ENCODE results near the gene TTC28.

Gene TTC28

GRCh38 chr22:27982106-27982505 is 697.5 kb downstream of the TTC28 start:
- Histone ChIP-seq H3K9me3 (ENCODE audit: insufficient read depth, low read depth, low read length) (no peaks in the 10 kb centered on the region), H3K9me2 (replicated peaks; ENCODE audit: low read depth, low read length) (no peaks in the 10 kb centered on the region), H3K4me2 (ENCODE audit: low read depth, low read length, poor library complexity, severe bottlenecking) (no peak overlapping the region), H3K36me3 (ENCODE audit: insufficient read depth, low read length) (peaks cover 65% of the 10 kb centered on the region), H4K20me1 (ENCODE audit: insufficient read depth, low read length, poor library complexity, severe bottlenecking) (no peaks in the 10 kb centered on the region), H3F3A (ENCODE audit: low read depth) (no peaks in the 10 kb centered on the region), H3K4me3 (ENCODE audit: low read length, poor library complexity, severe bottlenecking) (no peak overlapping the region), H2AFZ (ENCODE audit: low read length) (no peak overlapping the region), H3K4me1 (ENCODE audit: insufficient read depth, low read length, poor library complexity, severe bottlenecking) (peaks cover 7% of the 10 kb centered on the region), H3K79me2 (ENCODE audit: insufficient read depth, low read length) (no peaks in the 10 kb centered on the region), H3K27me3 (ENCODE audit: insufficient read depth, low read length, poor library complexity, severe bottlenecking) (no peaks in the 10 kb centered on the region), H3K9ac (ENCODE audit: low read depth, low read length, poor library complexity, severe bottlenecking) (no peak overlapping the region)
- TF ChIP-seq EZH2phosphoT487 (IDR thresholded peaks at IDR 0.05; ENCODE audit: borderline replicate concordance) (no peak), CTCF (conservative IDR thresholded peaks at IDR 0.05; ENCODE audit: low read length) (no peak)

GRCh38 chr22:27980424-27981148 is 699.1 kb downstream of the TTC28 start:
- TF ChIP-seq EZH2phosphoT487 (IDR thresholded peaks at IDR 0.05; ENCODE audit: borderline replicate concordance) (no peak), CTCF (conservative IDR thresholded peaks at IDR 0.05; ENCODE audit: low read length) (no peak)
- H3K9ac ChIP-seq (ENCODE audit: low read depth, low read length, poor library complexity, severe bottlenecking): no peak overlapping the region
- no peaks in the 10 kb centered on the region for H3K9me2 ChIP-seq (replicated peaks; ENCODE audit: low read depth, low read length)
- no peaks in the 10 kb centered on the region for H4K20me1 ChIP-seq (ENCODE audit: insufficient read depth, low read length, poor library complexity, severe bottlenecking)
- no peak overlapping the region for H3K4me2 ChIP-seq (ENCODE audit: low read depth, low read length, poor library complexity, severe bottlenecking)
- H3K9me3 ChIP-seq (ENCODE audit: insufficient read depth, low read depth, low read length): no peaks in the 10 kb centered on the region
- H3K36me3 ChIP-seq (ENCODE audit: insufficient read depth, low read length): peaks cover 50% of the 10 kb centered on the region
- no peaks in the 10 kb centered on the region for H3F3A ChIP-seq (ENCODE audit: low read depth)
- H3K79me2 ChIP-seq (ENCODE audit: insufficient read depth, low read length): no peaks in the 10 kb centered on the region
- H3K4me3 ChIP-seq (ENCODE audit: low read length, poor library complexity, severe bottlenecking): no peak overlapping the region
- H3K27me3 ChIP-seq (ENCODE audit: insufficient read depth, low read length, poor library complexity, severe bottlenecking): no peaks in the 10 kb centered on the region
- H2AFZ ChIP-seq (ENCODE audit: low read length): no peak overlapping the region
- H3K4me1 ChIP-seq (ENCODE audit: insufficient read depth, low read length, poor library complexity, severe bottlenecking): peaks cover 4% of the 10 kb centered on the region

- Histone ChIP-seq H3K4me2 (ENCODE audit: low read depth, low read length, poor library complexity, severe bottlenecking) (no peak overlapping the region), H3K27me3 (ENCODE audit: insufficient read depth, low read length, poor library complexity, severe bottlenecking) (no peaks in the 10 kb centered on the region), H3K4me3 (ENCODE audit: low read length, poor library complexity, severe bottlenecking) (no peak overlapping the region), H3F3A (ENCODE audit: low read depth) (no peaks in the 10 kb centered on the region), H4K20me1 (ENCODE audit: insufficient read depth, low read length, poor library complexity, severe bottlenecking) (no peaks in the 10 kb centered on the region), H2AFZ (ENCODE audit: low read length) (no peak overlapping the region), H3K9ac (ENCODE audit: low read depth, low read length, poor library complexity, severe bottlenecking) (no peak overlapping the region), H3K4me1 (ENCODE audit: insufficient read depth, low read length, poor library complexity, severe bottlenecking) (peaks cover 4% of the 10 kb centered on the region), H3K9me2 (replicated peaks; ENCODE audit: low read depth, low read length) (no peaks in the 10 kb centered on the region), H3K36me3 (ENCODE audit: insufficient read depth, low read length) (peaks cover 32% of the 10 kb centered on the region; the same call in 1 of the 2 replicates), H3K79me2 (ENCODE audit: insufficient read depth, low read length) (no peaks in the 10 kb centered on the region), H3K9me3 (ENCODE audit: insufficient read depth, low read depth, low read length) (no peaks in the 10 kb centered on the region)
- TF ChIP-seq EZH2phosphoT487 (IDR thresholded peaks at IDR 0.05; ENCODE audit: borderline replicate concordance) (no peak), CTCF (conservative IDR thresholded peaks at IDR 0.05; ENCODE audit: low read length) (no peak)
Observed at GRCh38 chr22:27978802-27979201, 700.8 kb downstream of the TTC28 start.

Measured in Loucy (cell line).